DND-41 (cell line): ENCODE measurements around the gene GRID1.

ENCODE experiments used
- ATAC-seq: fragments of 200-7000 bp; cut with Tn5 transposase; 3 replicates; pipeline ENCODE4 v1.9.1; 2021; ENCODE audit warnings: low read depth; ENCODE audit not compliant: insufficient read depth
- DNase-seq: peaks from one replicate; pipeline ENCODE4 v3.0.0-alpha.2; 2020
- H2AFZ ChIP-seq: 2 replicates; pipeline ENCODE4 v1.6.0; 2012; ENCODE audit warnings: low read depth, low read length
- H3K27ac ChIP-seq: 2 replicates; pipeline ENCODE4 v1.5.1; 2012; ENCODE audit warnings: low read length, inconsistent platforms
- H3K27me3 ChIP-seq: fragments of 200-600 bp; sonication (generic); 2 replicates; pipeline ENCODE4 v1.6.0; 2012; ENCODE audit warnings: low read length, mild to moderate bottlenecking, inconsistent platforms; ENCODE audit not compliant: insufficient read depth, poor library complexity
- H3K36me3 ChIP-seq: 2 replicates; pipeline ENCODE4 v1.5.1; 2012; ENCODE audit warnings: low read length, inconsistent platforms; ENCODE audit not compliant: insufficient read depth
- H3K4me1 ChIP-seq: 2 replicates; pipeline ENCODE4 v1.5.1; 2012; ENCODE audit warnings: mild to moderate bottlenecking, low read length; ENCODE audit not compliant: insufficient read depth
- H3K4me2 ChIP-seq: 2 replicates; pipeline ENCODE4 v1.6.0; 2012; ENCODE audit warnings: mild to moderate bottlenecking, moderate library complexity, low read length, inconsistent platforms; ENCODE audit not compliant: insufficient read depth
- H3K4me3 ChIP-seq, 2 experiments: fragments of 200-600 bp in 1 of 2; shearing (Covaris generic) in 1 of 2; 2 replicates each; pipeline ENCODE4 v1.5.1; 2012 to 2016; ENCODE audit warnings: inconsistent platforms in 2 of 2, low read length in 2 of 2, mild to moderate bottlenecking in 2 of 2, low read depth in 1 of 2, moderate library complexity in 1 of 2
- H3K79me2 ChIP-seq: 2 replicates; pipeline ENCODE4 v1.6.0; 2012; ENCODE audit warnings: low read length, inconsistent platforms; ENCODE audit not compliant: insufficient read depth
- H3K9ac ChIP-seq: 2 replicates; pipeline ENCODE4 v1.6.0; 2012; ENCODE audit warnings: low read depth, mild to moderate bottlenecking, inconsistent platforms, low read length, moderate library complexity
- H3K9me3 ChIP-seq: 2 replicates; pipeline ENCODE4 v1.5.1; 2012; ENCODE audit warnings: low read length, moderate library complexity, mild to moderate bottlenecking, inconsistent platforms; ENCODE audit not compliant: insufficient read depth, severe bottlenecking
- H4K20me1 ChIP-seq: 2 replicates; pipeline ENCODE4 v1.6.0; 2012; ENCODE audit warnings: low read length; ENCODE audit not compliant: insufficient read depth
- EZH2 ChIP-seq: IDR thresholded peaks from 3 replicates; pipeline ENCODE4 v1.6.1; 2012; ENCODE audit warnings: borderline replicate concordance, low read depth, mild to moderate bottlenecking, moderate library complexity, low read length, inconsistent platforms; ENCODE audit not compliant: severe bottlenecking
- TF ChIP-seq, protein P1 (sequence below): IDR thresholded peaks from 2 replicates; pipeline ENCODE4 v1.5.1; 2012; ENCODE audit warnings: borderline replicate concordance, low read length, moderate library complexity, mild to moderate bottlenecking; ENCODE audit not compliant: poor library complexity, severe bottlenecking; ENCODE audit errors: extremely low read depth

The GRID1 gene

GRCh38 chr10:86376403-86376802 is 9.8 kb upstream of the GRID1 start:
- H3K27me3 ChIP-seq = peaks cover 14% of the 10 kb centered on the region
- H3K27ac ChIP-seq = no peak overlapping the region
- no peak overlapping the region for H3K4me3 ChIP-seq
- TF ChIP-seq, protein P1, sequence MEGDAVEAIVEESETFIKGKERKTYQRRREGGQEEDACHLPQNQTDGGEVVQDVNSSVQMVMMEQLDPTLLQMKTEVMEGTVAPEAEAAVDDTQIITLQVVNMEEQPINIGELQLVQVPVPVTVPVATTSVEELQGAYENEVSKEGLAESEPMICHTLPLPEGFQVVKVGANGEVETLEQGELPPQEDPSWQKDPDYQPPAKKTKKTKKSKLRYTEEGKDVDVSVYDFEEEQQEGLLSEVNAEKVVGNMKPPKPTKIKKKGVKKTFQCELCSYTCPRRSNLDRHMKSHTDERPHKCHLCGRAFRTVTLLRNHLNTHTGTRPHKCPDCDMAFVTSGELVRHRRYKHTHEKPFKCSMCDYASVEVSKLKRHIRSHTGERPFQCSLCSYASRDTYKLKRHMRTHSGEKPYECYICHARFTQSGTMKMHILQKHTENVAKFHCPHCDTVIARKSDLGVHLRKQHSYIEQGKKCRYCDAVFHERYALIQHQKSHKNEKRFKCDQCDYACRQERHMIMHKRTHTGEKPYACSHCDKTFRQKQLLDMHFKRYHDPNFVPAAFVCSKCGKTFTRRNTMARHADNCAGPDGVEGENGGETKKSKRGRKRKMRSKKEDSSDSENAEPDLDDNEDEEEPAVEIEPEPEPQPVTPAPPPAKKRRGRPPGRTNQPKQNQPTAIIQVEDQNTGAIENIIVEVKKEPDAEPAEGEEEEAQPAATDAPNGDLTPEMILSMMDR = no peak
- TF ChIP-seq EZH2 = no peak
- ATAC-seq (no peak), DNase-seq (no peak)
- no peaks in the 10 kb centered on the region; the same call in 1 of the 2 replicates for H4K20me1 ChIP-seq
- H3K36me3 ChIP-seq = no peaks in the 10 kb centered on the region
- H3K4me2 ChIP-seq = no peak overlapping the region
- no peaks in the 10 kb centered on the region for H3K9me3 ChIP-seq
- no peak overlapping the region for H2AFZ ChIP-seq
- H3K4me1 ChIP-seq = peaks cover 6% of the 10 kb centered on the region; the same call in 1 of the 2 replicates
- H3K9ac ChIP-seq = no peak overlapping the region
- H3K79me2 ChIP-seq = no peaks in the 10 kb centered on the region

DNA sequence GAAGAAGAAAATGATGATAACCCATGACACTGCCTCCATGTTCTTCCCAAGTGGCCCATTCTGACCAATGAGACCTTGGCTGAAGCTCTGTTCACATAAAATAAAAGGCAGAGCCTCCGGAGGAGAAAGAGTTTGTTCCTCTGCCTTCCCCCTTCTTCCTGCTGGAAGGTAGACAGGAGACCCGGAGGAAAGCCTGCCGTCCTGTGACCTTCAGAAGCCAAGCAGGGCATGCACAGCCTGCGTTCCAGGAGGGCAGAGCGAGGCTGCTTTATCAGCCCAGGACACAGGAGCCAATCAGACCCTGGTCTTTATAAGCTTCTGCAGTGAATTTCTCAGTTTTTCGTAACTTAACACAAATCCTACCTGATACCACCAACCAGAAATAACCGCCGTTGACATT is 8.6 kb upstream of the GRID1 start:
- no peaks in the 10 kb centered on the region; the same call in 1 of the 2 replicates for H4K20me1 ChIP-seq
- peaks cover 10% of the 10 kb centered on the region for H3K27me3 ChIP-seq
- no peaks in the 10 kb centered on the region for H3K79me2 ChIP-seq
- no peak overlapping the region for H3K27ac ChIP-seq
- H3K4me1 ChIP-seq = peaks cover 6% of the 10 kb centered on the region; the same call in 1 of the 2 replicates
- no peaks in the 10 kb centered on the region for H3K9me3 ChIP-seq
- H2AFZ ChIP-seq = no peak overlapping the region
- no peaks in the 10 kb centered on the region for H3K36me3 ChIP-seq
- no peak overlapping the region for H3K9ac ChIP-seq
- DNase-seq (no peak), ATAC-seq (no peak)
- H3K4me2 ChIP-seq = no peak overlapping the region
- TF ChIP-seq, protein P1 = no peak
- TF ChIP-seq EZH2 = no peak
- H3K4me3 ChIP-seq = no peak overlapping the region

DNA sequence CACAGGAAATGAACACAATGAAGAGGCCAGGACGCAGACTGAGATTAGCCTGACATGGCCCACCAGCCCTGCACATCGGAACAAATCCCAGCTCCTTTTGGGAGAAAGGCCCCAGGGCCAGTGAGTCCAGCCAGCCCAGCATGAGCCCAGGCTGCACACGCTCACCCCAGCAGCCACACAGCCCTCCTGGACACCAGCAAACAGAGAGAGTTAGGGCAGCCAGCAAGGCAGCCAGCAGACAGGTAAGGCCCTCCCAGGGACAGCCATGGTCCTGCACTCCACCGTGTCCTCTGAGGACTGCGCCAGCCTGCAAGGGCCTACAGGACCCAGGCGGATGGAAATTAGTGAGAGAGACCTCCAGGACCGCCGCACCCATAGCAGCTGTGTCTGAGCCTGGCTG is 8.1 kb upstream of the GRID1 start:
- peaks cover 12% of the 10 kb centered on the region for H3K27me3 ChIP-seq
- H2AFZ ChIP-seq = no peak overlapping the region
- no peak overlapping the region for H3K27ac ChIP-seq
- H4K20me1 ChIP-seq = no peaks in the 10 kb centered on the region; the same call in 1 of the 2 replicates
- peaks cover 6% of the 10 kb centered on the region; the same call in 1 of the 2 replicates for H3K4me1 ChIP-seq
- no peak overlapping the region for H3K4me3 ChIP-seq
- TF ChIP-seq, protein P1 = no peak
- no peak for TF ChIP-seq EZH2
- no peaks in the 10 kb centered on the region for H3K36me3 ChIP-seq
- H3K9ac ChIP-seq = no peak overlapping the region
- H3K9me3 ChIP-seq = no peaks in the 10 kb centered on the region
- no peak overlapping the region for H3K4me2 ChIP-seq
- ATAC-seq (no peak), DNase-seq (no peak)
- no peaks in the 10 kb centered on the region for H3K79me2 ChIP-seq

DNA sequence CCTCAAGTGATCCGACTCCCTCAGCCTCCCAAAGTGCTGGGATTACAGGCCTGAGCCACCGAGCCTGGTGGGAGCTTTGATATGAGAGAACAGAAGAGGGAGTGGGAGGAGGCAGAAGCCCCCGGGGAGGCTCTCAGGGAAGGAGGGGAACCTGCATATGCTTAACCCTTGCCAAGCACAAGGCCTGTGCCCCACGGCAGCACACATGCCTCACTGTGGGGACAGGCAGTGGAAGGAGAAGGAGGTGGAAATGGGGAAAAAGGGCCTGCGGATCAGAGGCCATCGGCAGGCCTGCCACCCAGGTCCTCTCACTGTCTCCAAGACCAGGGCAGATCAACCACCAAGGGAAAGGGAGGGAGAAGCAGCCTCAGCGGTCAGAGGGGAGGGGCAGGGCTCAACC is 7.2 kb upstream of the GRID1 start:
- Histone ChIP-seq H3K27me3 (peaks cover 12% of the 10 kb centered on the region), H3K4me3 (no peak overlapping the region), H3K4me1 (peaks cover 6% of the 10 kb centered on the region; the same call in 1 of the 2 replicates), H4K20me1 (no peaks in the 10 kb centered on the region; the same call in 1 of the 2 replicates), H3K27ac (no peak overlapping the region), H3K9me3 (no peaks in the 10 kb centered on the region), H3K4me2 (no peak overlapping the region), H3K36me3 (no peaks in the 10 kb centered on the region), H3K9ac (no peak overlapping the region), H2AFZ (no peak overlapping the region), H3K79me2 (no peaks in the 10 kb centered on the region)
- DNase-seq (no peak), ATAC-seq (no peak)
- no peak for TF ChIP-seq EZH2
- TF ChIP-seq, protein P1 = no peak
